OCI-LY7 (cell line): ENCODE data around the gene PLA1A.

Experiments
- EZH2phosphoT487 ChIP-seq: fragments of 200-600 bp; sonication (generic); IDR thresholded peaks from 2 replicates; pipeline ENCODE4 v1.6.1; 2018; ENCODE audit warnings: low read depth, borderline replicate concordance, mild to moderate bottlenecking, mixed run types, antibody characterized with exemption, low read length, moderate library complexity, mixed read lengths
- TF ChIP-seq, protein P1 (sequence below): fragments of 200-600 bp; sonication (generic); conservative IDR thresholded peaks from 2 replicates; pipeline ENCODE4 v1.5.1; 2014; ENCODE audit warnings: mild to moderate bottlenecking, antibody characterized with exemption, low read length, moderate library complexity, mixed read lengths

DNA sequence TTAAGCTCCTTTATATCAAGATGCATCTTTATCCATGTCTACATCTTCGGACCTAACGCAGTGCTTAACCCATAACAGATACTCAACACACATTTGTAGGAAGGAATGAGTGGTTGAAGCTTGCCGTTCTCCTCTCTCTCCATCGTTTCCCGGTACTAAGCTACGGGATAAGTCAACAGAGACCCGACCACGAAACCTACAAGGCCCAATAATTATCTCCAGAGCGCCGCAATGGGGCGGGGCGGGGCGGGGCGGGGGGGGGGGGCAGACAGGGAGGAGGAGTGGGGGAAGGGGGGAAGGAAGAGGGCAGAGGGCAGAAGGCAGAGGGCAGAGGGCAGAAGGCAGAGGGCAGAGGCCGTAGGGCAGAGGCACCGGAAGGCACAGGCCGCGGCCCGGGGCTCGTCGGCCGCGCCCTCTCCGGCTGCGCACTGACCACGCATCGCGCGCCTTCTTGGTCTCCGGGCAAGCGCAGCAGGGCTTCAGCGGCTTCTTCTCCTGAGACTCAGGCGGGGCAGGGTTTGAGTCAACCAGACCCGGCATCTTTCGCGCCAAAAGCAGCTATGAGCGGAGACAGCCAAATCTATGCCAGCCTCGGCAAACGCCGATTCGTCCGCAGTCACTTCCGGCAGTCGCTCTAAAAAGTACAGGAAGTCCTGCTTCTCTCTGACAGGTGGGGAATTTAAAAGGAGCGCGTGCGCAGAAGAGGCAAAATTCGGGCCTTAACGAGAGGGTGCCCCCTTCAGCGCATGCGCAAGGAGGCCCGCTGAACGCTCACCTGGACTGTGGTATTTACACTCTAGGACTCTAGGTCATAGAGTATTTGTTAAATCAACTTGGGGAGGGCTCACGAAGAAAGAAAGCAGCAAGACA is 79.3 kb downstream of the PLA1A start, which contains the start of gene COX17:
- TF ChIP-seq, protein P1, sequence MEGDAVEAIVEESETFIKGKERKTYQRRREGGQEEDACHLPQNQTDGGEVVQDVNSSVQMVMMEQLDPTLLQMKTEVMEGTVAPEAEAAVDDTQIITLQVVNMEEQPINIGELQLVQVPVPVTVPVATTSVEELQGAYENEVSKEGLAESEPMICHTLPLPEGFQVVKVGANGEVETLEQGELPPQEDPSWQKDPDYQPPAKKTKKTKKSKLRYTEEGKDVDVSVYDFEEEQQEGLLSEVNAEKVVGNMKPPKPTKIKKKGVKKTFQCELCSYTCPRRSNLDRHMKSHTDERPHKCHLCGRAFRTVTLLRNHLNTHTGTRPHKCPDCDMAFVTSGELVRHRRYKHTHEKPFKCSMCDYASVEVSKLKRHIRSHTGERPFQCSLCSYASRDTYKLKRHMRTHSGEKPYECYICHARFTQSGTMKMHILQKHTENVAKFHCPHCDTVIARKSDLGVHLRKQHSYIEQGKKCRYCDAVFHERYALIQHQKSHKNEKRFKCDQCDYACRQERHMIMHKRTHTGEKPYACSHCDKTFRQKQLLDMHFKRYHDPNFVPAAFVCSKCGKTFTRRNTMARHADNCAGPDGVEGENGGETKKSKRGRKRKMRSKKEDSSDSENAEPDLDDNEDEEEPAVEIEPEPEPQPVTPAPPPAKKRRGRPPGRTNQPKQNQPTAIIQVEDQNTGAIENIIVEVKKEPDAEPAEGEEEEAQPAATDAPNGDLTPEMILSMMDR, result no peak
- TF ChIP-seq EZH2phosphoT487, result no peak
